GM12878 (cell line): ENCODE results near the gene NOXA1. TPM values are rescaled to one million over a fixed set of nuclear protein-coding genes. Genes with fewer than 3 reads are reported as not detected.
"Not testable (repeated sequence)": the region's sequence is repeated elsewhere in the genome, so short reads cannot be mapped to it uniquely, and the experiment has no call there.

ENCODE experiments used
- ATAC-seq: fragments of 200-7000 bp; cut with Tn5 transposase; 3 replicates; pipeline ENCODE4 v1.9.1; 2020; ENCODE audit warnings: mild to moderate bottlenecking, moderate library complexity
- BruUV-seq: library from RNA; stranded (reverse); fragments of 400-500 nt; replicated peaks from 2 replicates; lab custom pipeline; 2021; lab: Mats Ljungman, UMichigan
- CTCF ChIA-PET: fragments of 300-600 bp; sonication (Branson Sonifier 250); formaldehyde crosslinking; extraction: SDS; loops from one replicate; lab custom pipeline; 2021; ENCODE audit warnings: inconsistent platforms; lab: Yijun Ruan, JAX
- POLR2A ChIA-PET: fragments of 350-600 bp; formaldehyde crosslinking; extraction: SDS; loops from one replicate; lab custom pipeline; 2021; ENCODE audit warnings: inconsistent platforms; lab: Charles Lee
- RAD21 ChIA-PET: fragments of 300-600 bp; sonication (Branson Sonifier 250); formaldehyde crosslinking; loops from one replicate; lab custom pipeline; 2023; ENCODE audit warnings: antibody characterized with exemption; ENCODE audit not compliant: unreplicated experiment; lab: Charles Lee
- SMC1A ChIA-PET: fragments of 300-600 bp; sonication (Branson Sonifier 250); formaldehyde crosslinking; loops from one replicate; lab custom pipeline; 2023; ENCODE audit not compliant: unreplicated experiment, uncharacterized antibody; lab: Charles Lee
- DNase-seq: peaks from one replicate; pipeline ENCODE4 v3.0.0-alpha.2; 2011; ENCODE audit warnings: low read depth, low spot score
- FAIRE-seq: peaks from 3 replicates; lab custom pipeline; 2011; peaks lifted over from hg19 to GRCh38; lab: Jason Lieb, UNC
- H2AFZ ChIP-seq: 2 replicates; pipeline ENCODE4 v1.6.0; 2011; ENCODE audit warnings: low read depth, low read length, control low read depth; ENCODE audit not compliant: control insufficient read depth
- H3K27ac ChIP-seq: 2 replicates; pipeline ENCODE4 v1.5.1; 2011; ENCODE audit warnings: control low read depth; ENCODE audit not compliant: control insufficient read depth, insufficient read depth
- H3K27me3 ChIP-seq, 2 experiments: replicated peaks in 1 of 2; 2 replicates each; pipeline versions ENCODE4 v1.6.0 to v1.6.1; 2011; ENCODE audit warnings: low read length in 1 of 2; ENCODE audit not compliant: control insufficient read depth in 2 of 2, insufficient read depth in 2 of 2
- H3K36me3 ChIP-seq, 2 experiments: 2 replicates each; pipeline ENCODE4 v1.5.1; 2011; ENCODE audit warnings: low read length in 1 of 2; ENCODE audit not compliant: control insufficient read depth in 2 of 2, insufficient read depth in 2 of 2
- H3K4me1 ChIP-seq: 2 replicates; pipeline ENCODE4 v1.6.1; 2011; ENCODE audit warnings: mild to moderate bottlenecking, low read length, moderate library complexity, mixed read lengths; ENCODE audit not compliant: control insufficient read depth, insufficient read depth
- H3K4me2 ChIP-seq: 2 replicates; pipeline ENCODE4 v1.6.0; 2011; ENCODE audit warnings: control low read depth; ENCODE audit not compliant: control insufficient read depth, insufficient read depth
- H3K4me3 ChIP-seq: fragments of 200-600 bp; sonication (generic); 2 replicates; pipeline ENCODE4 v1.5.1; 2016
- H3K79me2 ChIP-seq: 2 replicates; pipeline ENCODE4 v1.6.0; 2011; ENCODE audit warnings: low read length; ENCODE audit not compliant: control insufficient read depth, insufficient read depth
- H3K9ac ChIP-seq: 2 replicates; pipeline ENCODE4 v1.8.0; 2011; ENCODE audit warnings: low read length, control low read depth, mixed read lengths; ENCODE audit not compliant: control insufficient read depth, insufficient read depth
- H3K9me3 ChIP-seq: replicated peaks from 3 replicates; pipeline ENCODE4 v1.5.1; 2011; ENCODE audit warnings: mild to moderate bottlenecking, low read length; ENCODE audit not compliant: control insufficient read depth, insufficient read depth
- H4K20me1 ChIP-seq: 2 replicates; pipeline ENCODE4 v1.6.0; 2011; ENCODE audit not compliant: control insufficient read depth, insufficient read depth
- BCLAF1 ChIP-seq: fragments of 450-650 bp; IDR thresholded peaks from 2 replicates; pipeline ENCODE4 v1.6.1; 2017; ENCODE audit warnings: antibody characterized with exemption, mild to moderate bottlenecking, moderate library complexity
- CEBPZ ChIP-seq: fragments of 150-350 bp; IDR thresholded peaks from 2 replicates; pipeline ENCODE4 v1.6.1; 2016; ENCODE audit warnings: low read depth, low read length
- CREM ChIP-seq: IDR thresholded peaks from 2 replicates; pipeline ENCODE4 v1.6.1; 2014; ENCODE audit warnings: antibody characterized with exemption, low read depth
- ZNF217 ChIP-seq: fragments of 450-650 bp; IDR thresholded peaks from 2 replicates; pipeline ENCODE4 v1.6.1; 2017; ENCODE audit warnings: antibody characterized with exemption, mild to moderate bottlenecking
- WGBS: methylation state at CpG from one replicate; pipeline ENCODE4 v1.1.6; 2016; ENCODE audit warnings: low lambda C conversion rate; ENCODE audit not compliant: insufficient replicate concordance, insufficient coverage; ENCODE audit errors: missing lambda C conversion rate; 5-methylcytosine and 5-hydroxymethylcytosine counted together
- in situ Hi-C: fragments of 300-500 bp; cut with MboI; formaldehyde crosslinking; loops from 9 replicates; pipeline ENCODE4 v1.14.3; 2018; ENCODE audit warnings: mixed read lengths
- intact Hi-C: fragments of 100-400 bp; cut with micrococcal nuclease; formaldehyde crosslinking; loops from one replicate; pipeline ENCODE4 v1.14.2; 2022; ENCODE audit not compliant: unreplicated experiment
- polyA plus RNA-seq, 11 experiments: library from polyadenylated mRNA; depleted of rRNA in 4 of 11; unstranded in 6 of 11; stranded (reverse) in 5 of 11; fragments of >200 nt; fragmentation: Nextera tagmentation in 4 of 11; fragmentation: Illumina TruSeq in 1 of 11; extraction: Ambion mirVana in 4 of 11; extraction: Trizol in 1 of 11; gene quantifications; 1 replicate in 1 of 11; 2 replicates in 10 of 11; pipeline versions ENCODE4 v1.2.1 to v1.2.3, GENCODE V29; 2011 to 2016; ENCODE audit warnings: inconsistent platforms in 2 of 11, missing spikeins in 2 of 11, low read depth in 1 of 11
- total RNA-seq, 4 experiments: library from RNA; depleted of rRNA in 3 of 4; stranded (reverse); fragments of >200 nt in 3 of 4; fragmentation: Illumina TruSeq in 1 of 4; extraction: Trizol in 1 of 4; gene quantifications; 2 replicates each; pipeline versions ENCODE4 v1.2.1 to v1.2.3, GENCODE V29; 2013 to 2021
- TF ChIP-seq, protein P1 (sequence below): fragments of 450-650 bp; IDR thresholded peaks from 2 replicates; pipeline ENCODE4 v1.6.1; 2017; ENCODE audit warnings: mild to moderate bottlenecking, low read depth, inconsistent platforms; ENCODE audit not compliant: poor library complexity, severe bottlenecking

Gene NOXA1
- total and polyA plus RNA-seq, 10 of the 15 experiments (the other 5 are each of a cell fraction or from before 2014, with no cell fraction given) = 0.08 to 0.20 TPM; not detected in 8

GRCh38 chr9:137410236-137410890, 12.8 kb upstream of the NOXA1 start:
- H3K9ac ChIP-seq, SMC1A ChIA-PET, H4K20me1 ChIP-seq, H3K27ac ChIP-seq, ATAC-seq, H3K4me2 ChIP-seq, H3K4me3 ChIP-seq, DNase-seq, in situ Hi-C loops, H3K36me3 ChIP-seq, H3K27me3 ChIP-seq, FAIRE-seq, H2AFZ ChIP-seq, intact Hi-C loops, RAD21 ChIA-PET, H3K79me2 ChIP-seq, BruUV-seq, H3K9me3 ChIP-seq: not testable (repeated sequence)
- H3K4me1 ChIP-seq = peaks cover 29% of the 10 kb centered on the region
- WGBS = 64% methylated on average over 15 of the region's 18 CpGs
- POLR2A ChIA-PET = interaction anchor here (0.6 to 0.7 kb wide), 4 partner anchors 94 to 260 kb away, joined by 3 to 4 read pairs (median 3); no protein-coding TSS in a partner anchor
- CTCF ChIA-PET = interaction anchor here (0.7 to 1.5 kb wide), 2 partner anchors 8 to 222 kb away, joined by 3 read pairs; partner anchors contain the start of genes ANAPC2 and SSNA1

DNA sequence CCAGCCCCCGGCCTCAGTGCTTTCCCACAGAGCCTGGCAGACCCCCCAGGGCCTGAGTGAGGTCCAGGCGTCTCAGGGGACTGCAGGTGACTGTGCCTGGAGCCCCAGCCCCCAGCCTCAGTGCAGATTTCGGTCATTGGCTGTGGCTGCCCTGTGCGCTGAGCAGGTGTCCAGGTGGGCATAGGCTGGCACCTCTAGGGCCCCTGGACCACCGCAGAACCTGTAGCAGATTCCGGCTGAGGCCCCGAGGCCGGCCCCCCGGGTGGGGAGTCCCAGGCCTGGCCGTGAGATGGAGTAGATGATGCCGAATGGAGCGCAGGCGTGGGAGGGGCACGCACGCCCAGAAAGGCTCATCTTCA, 12.3 kb upstream of the NOXA1 start:
- Histone ChIP-seq H3K4me2 (peak overlapping the region; percentile 40; the same call in 1 of the 2 replicates), H3K4me1 (peaks cover 29% of the 10 kb centered on the region), H2AFZ (no peak overlapping the region), H3K27ac (no peak overlapping the region), H3K9me3 (no peaks in the 10 kb centered on the region), H4K20me1 (no peaks in the 10 kb centered on the region), H3K4me3 (no peak overlapping the region), H3K36me3 (no peaks in the 10 kb centered on the region), H3K27me3 (no peaks in the 10 kb centered on the region), H3K79me2 (no peaks in the 10 kb centered on the region; the same call in 1 of the 2 replicates), H3K9ac (no peak overlapping the region)
- SMC1A ChIA-PET = no interaction called here
- in situ Hi-C loops (no loop called here), intact Hi-C loops (no loop called here)
- BruUV-seq = no TSS peak
- RAD21 ChIA-PET = no interaction called here
- ATAC-seq (no peak), FAIRE-seq (no peak), DNase-seq (no peak)
- POLR2A ChIA-PET = interaction anchor here (0.6 kb wide), 1 partner anchor 94 kb away, joined by 3 read pairs; no protein-coding TSS in a partner anchor
- WGBS = 63% methylated on average over 13 of the region's 15 CpGs
- CTCF ChIA-PET = interaction anchor here (1.5 kb wide), 1 partner anchor 7 kb away, joined by 3 read pairs; no protein-coding TSS in a partner anchor
- no peak for TF ChIP-seq CEBPZ
- TF ChIP-seq ZNF217 = no peak
- TF ChIP-seq, protein P1, sequence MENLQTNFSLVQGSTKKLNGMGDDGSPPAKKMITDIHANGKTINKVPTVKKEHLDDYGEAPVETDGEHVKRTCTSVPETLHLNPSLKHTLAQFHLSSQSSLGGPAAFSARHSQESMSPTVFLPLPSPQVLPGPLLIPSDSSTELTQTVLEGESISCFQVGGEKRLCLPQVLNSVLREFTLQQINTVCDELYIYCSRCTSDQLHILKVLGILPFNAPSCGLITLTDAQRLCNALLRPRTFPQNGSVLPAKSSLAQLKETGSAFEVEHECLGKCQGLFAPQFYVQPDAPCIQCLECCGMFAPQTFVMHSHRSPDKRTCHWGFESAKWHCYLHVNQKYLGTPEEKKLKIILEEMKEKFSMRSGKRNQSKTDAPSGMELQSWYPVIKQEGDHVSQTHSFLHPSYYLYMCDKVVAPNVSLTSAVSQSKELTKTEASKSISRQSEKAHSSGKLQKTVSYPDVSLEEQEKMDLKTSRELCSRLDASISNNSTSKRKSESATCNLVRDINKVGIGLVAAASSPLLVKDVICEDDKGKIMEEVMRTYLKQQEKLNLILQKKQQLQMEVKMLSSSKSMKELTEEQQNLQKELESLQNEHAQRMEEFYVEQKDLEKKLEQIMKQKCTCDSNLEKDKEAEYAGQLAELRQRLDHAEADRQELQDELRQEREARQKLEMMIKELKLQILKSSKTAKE = no peak
- TF ChIP-seq BCLAF1 = no peak
- no peak for TF ChIP-seq CREM
